Panc1 (cell line): ENCODE results near the gene SSUH2. TPM values are rescaled to one million over a fixed set of nuclear protein-coding genes. Genes with fewer than 3 reads are reported as not detected.

Source experiments
- ATAC-seq: fragments of 200-7000 bp; cut with Tn5 transposase; 2 replicates; pipeline ENCODE4 v1.9.1; 2020; ENCODE audit warnings: mild to moderate bottlenecking, moderate library complexity
- BruUV-seq: library from RNA; stranded (reverse); fragments of 400-500 nt; replicated peaks from 2 replicates; lab custom pipeline; 2021; lab: Mats Ljungman, UMichigan
- CTCF ChIA-PET: fragments of 300-600 bp; sonication (Branson Sonifier 250); formaldehyde crosslinking; loops from one replicate; lab custom pipeline; 2022; ENCODE audit warnings: antibody characterized with exemption; lab: Charles Lee
- POLR2A ChIA-PET: fragments of 300-600 bp; sonication (Branson Sonifier 250); formaldehyde crosslinking; loops from one replicate; lab custom pipeline; 2022; ENCODE audit warnings: antibody characterized with exemption; lab: Charles Lee
- DNase-seq: peaks from one replicate; pipeline ENCODE4 v3.0.0-alpha.2; 2010; ENCODE audit warnings: low read depth, low spot score
- H3K27ac ChIP-seq: 2 replicates; pipeline ENCODE4 v1.5.1; 2011; ENCODE audit warnings: mild to moderate bottlenecking, low read length, inconsistent platforms
- H3K27me3 ChIP-seq: fragments of 200-500 bp; sonication (Bioruptor generic); 2 replicates; pipeline ENCODE4 v1.6.0; 2014; ENCODE audit warnings: low read length, inconsistent platforms; ENCODE audit not compliant: control insufficient read depth, insufficient read depth
- H3K36me3 ChIP-seq: fragments of 200-500 bp; sonication (Bioruptor generic); 2 replicates; pipeline ENCODE4 v1.5.1; 2014; ENCODE audit warnings: inconsistent platforms, mild to moderate bottlenecking, low read length, moderate library complexity; ENCODE audit not compliant: control insufficient read depth, insufficient read depth
- H3K4me1 ChIP-seq: 2 replicates; pipeline ENCODE4 v1.5.1; 2011; ENCODE audit warnings: inconsistent platforms, mild to moderate bottlenecking, low read length, moderate library complexity; ENCODE audit not compliant: control insufficient read depth, insufficient read depth
- H3K4me3 ChIP-seq, 2 experiments: 2 replicates each; pipeline ENCODE4 v1.5.1; 2011 to 2012; ENCODE audit warnings: low read depth in 2 of 2, low read length in 2 of 2, mild to moderate bottlenecking in 2 of 2, inconsistent platforms in 1 of 2, moderate library complexity in 1 of 2
- H3K9me3 ChIP-seq: fragments of 200-500 bp; sonication (Bioruptor generic); 2 replicates; pipeline ENCODE4 v1.5.1; 2014; ENCODE audit warnings: low read depth, mild to moderate bottlenecking, inconsistent platforms, low read length, moderate library complexity; ENCODE audit not compliant: control insufficient read depth, insufficient read depth
- POLR2AphosphoS5 ChIP-seq: IDR thresholded peaks from 2 replicates; pipeline ENCODE4 v1.6.1; 2012; ENCODE audit warnings: mild to moderate bottlenecking, low read depth, low read length, moderate library complexity
- SIN3A ChIP-seq: IDR thresholded peaks from 2 replicates; pipeline ENCODE4 v1.6.1; 2012; ENCODE audit warnings: low read depth, mild to moderate bottlenecking, low read length, moderate library complexity, borderline replicate concordance; ENCODE audit not compliant: insufficient read depth
- TCF7L2 ChIP-seq: IDR thresholded peaks from 2 replicates; pipeline ENCODE4 v1.6.1; 2011; ENCODE audit warnings: mild to moderate bottlenecking, low read depth, low read length, inconsistent platforms
- in situ Hi-C: cut with HindIII; loops from 2 replicates; pipeline ENCODE4 v1.10.0; 2016; ENCODE audit warnings: low sequenced_read_pairs, low pct_unique_long_range_greater_than_20kb
- intact Hi-C: fragments of 100-400 bp; cut with micrococcal nuclease; formaldehyde crosslinking; loops from one replicate; pipeline ENCODE4 v1.10.0; 2022; ENCODE audit not compliant: unreplicated experiment
- total RNA-seq: library from RNA; stranded (reverse); gene quantifications from one replicate; pipeline ENCODE4 v1.2.1, GENCODE V29; 2021; ENCODE audit not compliant: unreplicated experiment
- TF ChIP-seq, protein P1 (sequence below), 2 experiments: IDR thresholded peaks; 2 replicates each; pipeline ENCODE4 v1.6.1; 2011 to 2012; ENCODE audit warnings: low read depth in 2 of 2, control low read depth in 1 of 2, low read length in 1 of 2, mild to moderate bottlenecking in 1 of 2, moderate library complexity in 1 of 2; ENCODE audit not compliant: insufficient read depth in 1 of 2
- TF ChIP-seq, protein P2 (sequence below): fragments of 450-650 bp; IDR thresholded peaks from 2 replicates; pipeline ENCODE4 v1.5.1; 2017; ENCODE audit warnings: mild to moderate bottlenecking

The SSUH2 gene
- total RNA-seq, 1 experiment from 2014 or later = not detected

DNA sequence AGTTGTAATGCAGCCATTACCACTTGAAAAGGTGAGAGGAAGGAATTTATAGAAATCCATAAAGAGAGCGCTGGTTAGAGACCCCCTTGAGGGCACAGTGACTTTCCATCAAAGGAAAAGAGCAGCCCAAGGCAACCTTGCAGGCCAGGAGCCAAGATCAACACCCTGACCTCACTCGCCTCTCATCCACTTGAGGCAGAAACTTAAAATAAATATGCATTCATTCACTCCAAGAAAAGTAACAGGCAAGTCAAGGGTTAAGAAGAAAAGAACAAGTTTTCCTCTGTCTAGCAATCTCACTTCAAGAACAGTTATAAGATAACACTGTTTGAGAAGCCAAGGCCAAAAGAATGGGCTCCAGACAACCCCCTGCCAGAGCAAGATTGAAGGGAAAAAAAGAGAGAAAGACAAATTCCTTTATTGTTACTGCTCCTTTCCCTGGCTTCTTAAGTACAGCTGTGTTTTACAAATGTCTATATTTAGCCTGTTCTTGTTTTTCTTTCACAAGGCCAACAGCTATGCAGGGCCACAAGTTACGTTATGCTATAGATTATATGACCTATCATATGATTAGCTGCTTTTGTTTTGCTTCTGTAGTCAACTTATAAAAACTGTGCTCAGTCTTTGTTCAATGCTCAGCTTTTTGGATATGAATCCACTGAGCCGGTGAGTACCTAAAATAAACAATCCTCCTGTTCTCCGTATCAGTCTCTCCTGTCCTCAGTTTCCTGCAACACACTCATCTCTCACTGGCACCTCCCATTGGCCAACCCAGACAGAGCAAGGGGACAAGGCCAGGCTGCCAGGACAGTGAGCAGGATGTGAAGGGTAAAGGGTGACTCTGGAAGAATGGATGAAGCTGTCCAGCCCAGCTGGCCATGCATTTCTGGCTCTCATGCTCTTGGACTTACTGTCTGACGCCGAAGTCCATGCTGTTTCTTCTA lies 15.8 kb upstream of the SSUH2 start:
- Histone ChIP-seq H3K27ac (no peak overlapping the region), H3K4me1 (no peaks in the 10 kb centered on the region), H3K36me3 (no peaks in the 10 kb centered on the region), H3K27me3 (no peaks in the 10 kb centered on the region), H3K4me3 (no peak overlapping the region), H3K9me3 (no peaks in the 10 kb centered on the region)
- POLR2A ChIA-PET = no interaction called here
- no peak for DNase-seq
- in situ Hi-C loops = no loop called here
- CTCF ChIA-PET = no interaction called here
- TF ChIP-seq TCF7L2 (no peak), SIN3A (no peak), POLR2AphosphoS5 (no peak)
- TF ChIP-seq, protein P1, sequence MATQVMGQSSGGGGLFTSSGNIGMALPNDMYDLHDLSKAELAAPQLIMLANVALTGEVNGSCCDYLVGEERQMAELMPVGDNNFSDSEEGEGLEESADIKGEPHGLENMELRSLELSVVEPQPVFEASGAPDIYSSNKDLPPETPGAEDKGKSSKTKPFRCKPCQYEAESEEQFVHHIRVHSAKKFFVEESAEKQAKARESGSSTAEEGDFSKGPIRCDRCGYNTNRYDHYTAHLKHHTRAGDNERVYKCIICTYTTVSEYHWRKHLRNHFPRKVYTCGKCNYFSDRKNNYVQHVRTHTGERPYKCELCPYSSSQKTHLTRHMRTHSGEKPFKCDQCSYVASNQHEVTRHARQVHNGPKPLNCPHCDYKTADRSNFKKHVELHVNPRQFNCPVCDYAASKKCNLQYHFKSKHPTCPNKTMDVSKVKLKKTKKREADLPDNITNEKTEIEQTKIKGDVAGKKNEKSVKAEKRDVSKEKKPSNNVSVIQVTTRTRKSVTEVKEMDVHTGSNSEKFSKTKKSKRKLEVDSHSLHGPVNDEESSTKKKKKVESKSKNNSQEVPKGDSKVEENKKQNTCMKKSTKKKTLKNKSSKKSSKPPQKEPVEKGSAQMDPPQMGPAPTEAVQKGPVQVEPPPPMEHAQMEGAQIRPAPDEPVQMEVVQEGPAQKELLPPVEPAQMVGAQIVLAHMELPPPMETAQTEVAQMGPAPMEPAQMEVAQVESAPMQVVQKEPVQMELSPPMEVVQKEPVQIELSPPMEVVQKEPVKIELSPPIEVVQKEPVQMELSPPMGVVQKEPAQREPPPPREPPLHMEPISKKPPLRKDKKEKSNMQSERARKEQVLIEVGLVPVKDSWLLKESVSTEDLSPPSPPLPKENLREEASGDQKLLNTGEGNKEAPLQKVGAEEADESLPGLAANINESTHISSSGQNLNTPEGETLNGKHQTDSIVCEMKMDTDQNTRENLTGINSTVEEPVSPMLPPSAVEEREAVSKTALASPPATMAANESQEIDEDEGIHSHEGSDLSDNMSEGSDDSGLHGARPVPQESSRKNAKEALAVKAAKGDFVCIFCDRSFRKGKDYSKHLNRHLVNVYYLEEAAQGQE (IDR thresholded peaks at IDR 0.05; ENCODE audit: insufficient read depth in 1 of 2, low read depth in 2 of 2, low read length in 1 of 2) = no peak
- TF ChIP-seq, protein P2, sequence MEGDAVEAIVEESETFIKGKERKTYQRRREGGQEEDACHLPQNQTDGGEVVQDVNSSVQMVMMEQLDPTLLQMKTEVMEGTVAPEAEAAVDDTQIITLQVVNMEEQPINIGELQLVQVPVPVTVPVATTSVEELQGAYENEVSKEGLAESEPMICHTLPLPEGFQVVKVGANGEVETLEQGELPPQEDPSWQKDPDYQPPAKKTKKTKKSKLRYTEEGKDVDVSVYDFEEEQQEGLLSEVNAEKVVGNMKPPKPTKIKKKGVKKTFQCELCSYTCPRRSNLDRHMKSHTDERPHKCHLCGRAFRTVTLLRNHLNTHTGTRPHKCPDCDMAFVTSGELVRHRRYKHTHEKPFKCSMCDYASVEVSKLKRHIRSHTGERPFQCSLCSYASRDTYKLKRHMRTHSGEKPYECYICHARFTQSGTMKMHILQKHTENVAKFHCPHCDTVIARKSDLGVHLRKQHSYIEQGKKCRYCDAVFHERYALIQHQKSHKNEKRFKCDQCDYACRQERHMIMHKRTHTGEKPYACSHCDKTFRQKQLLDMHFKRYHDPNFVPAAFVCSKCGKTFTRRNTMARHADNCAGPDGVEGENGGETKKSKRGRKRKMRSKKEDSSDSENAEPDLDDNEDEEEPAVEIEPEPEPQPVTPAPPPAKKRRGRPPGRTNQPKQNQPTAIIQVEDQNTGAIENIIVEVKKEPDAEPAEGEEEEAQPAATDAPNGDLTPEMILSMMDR = no peak
- BruUV-seq = no TSS peak
- intact Hi-C loops = no loop called here
- ATAC-seq = no peak

DNA sequence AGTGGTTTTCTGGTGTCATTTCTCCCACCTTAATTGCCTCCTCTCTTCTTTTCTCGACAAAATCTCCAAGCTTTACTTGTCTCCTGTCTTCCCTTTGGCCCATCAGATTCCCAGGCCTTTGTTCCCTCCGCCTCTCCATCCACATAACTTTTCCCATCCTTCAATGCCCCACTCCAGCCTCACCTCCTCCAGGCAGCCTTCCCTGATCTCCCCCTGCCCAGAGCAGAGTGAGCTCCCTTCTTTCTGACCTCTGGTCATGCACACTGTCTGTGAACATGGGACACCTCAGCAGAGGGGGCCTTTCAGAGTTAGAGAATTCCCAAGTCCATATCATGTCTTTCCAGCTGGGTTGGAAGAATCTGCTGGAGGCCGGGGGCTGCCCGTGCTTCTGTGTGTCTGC lies 14.6 kb upstream of the SSUH2 start:
- ATAC-seq (no peak), DNase-seq (no peak)
- Histone ChIP-seq H3K36me3 (no peaks in the 10 kb centered on the region), H3K4me3 (no peak overlapping the region), H3K27me3 (no peaks in the 10 kb centered on the region), H3K9me3 (no peaks in the 10 kb centered on the region), H3K27ac (no peak overlapping the region), H3K4me1 (no peaks in the 10 kb centered on the region)
- ChIA-PET POLR2A (no interaction called here), CTCF (interaction anchor here (0.8 kb wide), 1 partner anchor 19 kb away, joined by 4 read pairs; no protein-coding TSS in a partner anchor)
- no TSS peak for BruUV-seq
- intact Hi-C loops (no loop called here), in situ Hi-C loops (no loop called here)
- no peak for TF ChIP-seq TCF7L2
- TF ChIP-seq, protein P1 (IDR thresholded peaks at IDR 0.05; ENCODE audit: insufficient read depth in 1 of 2, low read depth in 2 of 2, low read length in 1 of 2) = no peak
- TF ChIP-seq POLR2AphosphoS5 = no peak
- no peak for TF ChIP-seq SIN3A
- TF ChIP-seq, protein P2 = no peak
